Measurements from ENCODE around the gene S100A10. TPM values are rescaled to one million over a fixed set of nuclear protein-coding genes. Genes with fewer than 3 reads are reported as not detected.

The S100A10 gene
- total and polyA plus RNA-seq, 10 donors = 45.6 to 167 (median 79.0) TPM

DNA sequence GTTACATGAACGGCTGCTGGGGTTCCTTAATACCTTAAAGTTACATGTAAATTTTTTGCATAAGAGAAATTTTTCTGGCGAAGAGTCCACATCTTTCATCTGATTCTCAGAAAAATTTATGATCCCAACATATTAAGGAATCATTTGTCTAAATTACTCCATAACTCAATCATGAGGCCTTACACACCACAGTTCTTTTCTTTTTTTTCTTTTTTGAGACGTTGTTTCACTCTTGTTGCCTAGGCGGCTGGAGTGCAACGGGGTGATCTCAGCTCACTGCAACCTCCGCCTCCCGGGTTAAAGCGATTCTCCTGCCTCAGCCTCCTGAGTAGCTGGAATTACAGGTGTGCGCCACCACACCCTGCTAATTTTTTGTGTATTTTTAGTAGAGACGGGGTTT, 45.2 kb upstream of the S100A10 start:
- intact Hi-C loops (cut with DNase I; ENCODE audit: low total_unique reads) = no loop called here

DNA sequence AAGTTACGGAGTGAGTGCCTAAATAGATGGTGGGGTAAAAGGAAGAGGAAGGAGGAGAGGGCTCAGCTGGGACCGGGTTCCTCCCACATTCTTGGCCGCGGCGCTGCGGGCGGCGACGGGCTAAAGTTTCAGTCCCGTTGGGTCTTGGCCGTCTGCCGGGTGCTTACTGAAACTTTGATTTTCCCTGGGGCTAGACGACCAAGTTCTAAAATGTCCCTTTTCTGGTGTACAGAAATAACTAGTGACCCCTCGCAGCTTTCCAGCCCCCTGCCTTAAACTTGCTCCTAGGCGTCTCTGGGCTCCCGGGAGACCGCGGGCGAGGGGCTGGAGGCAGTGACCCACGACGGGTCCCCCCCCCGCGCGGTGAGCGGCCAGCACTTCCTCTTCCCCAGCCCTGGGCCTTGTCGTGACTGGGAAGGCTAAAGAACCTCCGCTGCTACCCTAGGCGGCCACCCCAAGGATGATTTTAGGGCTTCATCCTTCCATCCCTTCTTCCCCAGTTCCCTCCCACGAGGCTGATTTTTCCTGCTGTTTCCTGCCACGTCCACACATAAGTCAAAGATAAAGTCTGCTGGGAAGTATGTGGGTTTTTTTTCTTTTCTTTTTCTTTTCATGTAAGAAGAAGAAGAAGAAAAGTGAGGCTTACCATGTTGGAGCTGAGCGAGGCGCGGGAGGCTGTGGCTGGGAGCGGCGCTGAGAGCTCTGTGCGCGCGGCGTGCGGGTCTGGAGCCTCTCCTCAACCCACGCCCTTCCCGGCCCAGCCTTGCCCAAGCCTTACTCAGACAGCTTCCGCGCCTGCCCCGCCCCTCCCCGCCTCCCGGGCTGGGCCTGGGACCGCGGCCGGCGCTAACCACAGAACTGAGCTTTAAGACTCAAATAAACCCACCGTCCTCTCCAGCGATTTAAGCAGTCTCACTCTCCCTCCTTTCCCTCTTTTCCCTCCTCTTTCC, 42.9 kb upstream of the S100A10 start, which contains the start of gene S100A11:
Gene S100A11 (minus strand): TSS at position 738 of the 950 bp plus-strand sequence. CDS start 89 bp downstream, at position 649.
- Histone ChIP-seq H3K27ac (peak within 1 kb of the TSS; percentile 74 to 96 (median 94)), H3K36me3 (peaks cover 0 to 28% (median 21%) of the 10 kb centered on the region in 6 donors), H3K27me3 (replicated peaks in 1 of 7) (no peaks in the 10 kb centered on the region), H3K4me3 (peak within 1 kb of the TSS; percentile 47 to 73 (median 64)), H3K9me3 (no peaks in the 10 kb centered on the region), H3K4me1 (peaks cover 15 to 81% (median 56%) of the 10 kb centered on the region in 6 donors)
- DNase-seq = peak; percentile 97
- TF ChIP-seq, protein P1, sequence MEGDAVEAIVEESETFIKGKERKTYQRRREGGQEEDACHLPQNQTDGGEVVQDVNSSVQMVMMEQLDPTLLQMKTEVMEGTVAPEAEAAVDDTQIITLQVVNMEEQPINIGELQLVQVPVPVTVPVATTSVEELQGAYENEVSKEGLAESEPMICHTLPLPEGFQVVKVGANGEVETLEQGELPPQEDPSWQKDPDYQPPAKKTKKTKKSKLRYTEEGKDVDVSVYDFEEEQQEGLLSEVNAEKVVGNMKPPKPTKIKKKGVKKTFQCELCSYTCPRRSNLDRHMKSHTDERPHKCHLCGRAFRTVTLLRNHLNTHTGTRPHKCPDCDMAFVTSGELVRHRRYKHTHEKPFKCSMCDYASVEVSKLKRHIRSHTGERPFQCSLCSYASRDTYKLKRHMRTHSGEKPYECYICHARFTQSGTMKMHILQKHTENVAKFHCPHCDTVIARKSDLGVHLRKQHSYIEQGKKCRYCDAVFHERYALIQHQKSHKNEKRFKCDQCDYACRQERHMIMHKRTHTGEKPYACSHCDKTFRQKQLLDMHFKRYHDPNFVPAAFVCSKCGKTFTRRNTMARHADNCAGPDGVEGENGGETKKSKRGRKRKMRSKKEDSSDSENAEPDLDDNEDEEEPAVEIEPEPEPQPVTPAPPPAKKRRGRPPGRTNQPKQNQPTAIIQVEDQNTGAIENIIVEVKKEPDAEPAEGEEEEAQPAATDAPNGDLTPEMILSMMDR (IDR thresholded peaks at IDR 0.05 in 8 of 11, conservative IDR thresholded peaks at IDR 0.05 in 3 of 11) = peak in 1 of 11 experiments; percentile 6
- TF ChIP-seq POLR2A (IDR thresholded peaks at IDR 0.05) = peak; percentile 38 to 89 (median 58)
- peak; percentile 90 to 96 (median 96) for TF ChIP-seq POLR2AphosphoS5 (IDR thresholded peaks at IDR 0.05)
- 0 to 1% (median 1%) methylated on average over 51 to 53 of the region's 53 CpGs for WGBS, 5 donors
- intact Hi-C loops (cut with DNase I; ENCODE audit: low total_unique reads) = no loop called here

More for the DNA sequence above, 45.2 kb upstream of the S100A10 start:
- no peak for DNase-seq
- Histone ChIP-seq H3K27ac (peak overlapping the region in 7 of 8 donors; percentile 91 to 96 (median 95)), H3K36me3 (peaks cover 0 to 4% (median 0%) of the 10 kb centered on the region in 6 donors), H3K4me3 (peak overlapping the region in 1 of 8 donors; percentile 71), H3K27me3 (replicated peaks in 1 of 7) (no peaks in the 10 kb centered on the region), H3K9me3 (no peaks in the 10 kb centered on the region), H3K4me1 (peaks cover 12 to 58% (median 38%) of the 10 kb centered on the region in 6 donors)
- 83 to 93% (median 91%) methylated on average over 10 of the region's 10 CpGs for WGBS, 5 donors
- no peak for TF ChIP-seq POLR2A (IDR thresholded peaks at IDR 0.05)
- TF ChIP-seq POLR2AphosphoS5 (IDR thresholded peaks at IDR 0.05) = no peak
- TF ChIP-seq, protein P1 (IDR thresholded peaks at IDR 0.05 in 8 of 11, conservative IDR thresholded peaks at IDR 0.05 in 3 of 11) = no peak

DNA sequence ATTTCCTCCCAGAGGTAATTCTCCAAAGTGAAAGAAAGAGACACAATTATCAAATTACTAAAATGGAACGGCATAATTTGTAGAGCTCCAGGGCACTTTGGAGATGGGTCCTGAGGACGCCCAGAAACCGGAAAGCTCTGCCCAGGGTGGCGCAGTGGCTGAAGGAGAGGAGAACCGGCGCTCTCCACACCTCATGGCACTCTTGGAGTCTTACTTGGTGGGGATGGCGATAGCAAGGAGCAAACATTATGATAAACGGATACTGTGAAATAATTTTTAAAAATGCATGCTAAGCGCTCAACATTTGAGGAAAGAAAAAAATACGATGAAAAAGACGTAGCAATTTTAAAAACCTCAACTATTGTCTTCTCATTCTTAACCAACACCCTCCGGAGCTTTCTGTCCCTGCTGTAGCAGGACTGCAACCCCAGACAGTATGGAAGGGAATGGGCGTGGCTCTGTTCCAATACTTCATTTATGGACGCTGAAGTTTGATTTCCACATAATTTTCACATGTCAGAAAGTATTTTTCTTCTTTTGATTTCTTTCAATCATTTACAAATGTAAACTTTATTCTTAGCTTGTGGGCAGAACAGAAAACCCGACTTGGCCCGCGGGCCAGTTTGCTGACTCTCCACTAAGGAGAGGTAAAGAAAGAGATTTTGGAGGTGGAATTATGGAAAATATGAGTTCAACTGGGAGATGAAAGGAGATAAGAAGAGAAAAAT, 42.0 kb upstream of the S100A10 start:
- WGBS, 5 donors = 26 to 31% (median 28%) methylated on average over 17 of the region's 17 CpGs
- TF ChIP-seq POLR2A (IDR thresholded peaks at IDR 0.05) (no peak), POLR2AphosphoS5 (IDR thresholded peaks at IDR 0.05) (no peak)
- TF ChIP-seq, protein P1 (IDR thresholded peaks at IDR 0.05 in 8 of 11, conservative IDR thresholded peaks at IDR 0.05 in 3 of 11) = no peak
- Histone ChIP-seq H3K4me1 (peaks cover 15 to 86% (median 59%) of the 10 kb centered on the region in 6 donors), H3K27ac (peak overlapping the region; percentile 74 to 96 (median 94)), H3K9me3 (no peaks in the 10 kb centered on the region), H3K27me3 (replicated peaks in 1 of 7) (no peaks in the 10 kb centered on the region), H3K4me3 (peak overlapping the region; percentile 47 to 73 (median 64)), H3K36me3 (peaks cover 3 to 36% (median 29%) of the 10 kb centered on the region in 6 donors)
- no peak for DNase-seq
- intact Hi-C loops (cut with DNase I; ENCODE audit: low total_unique reads) = no loop called here
